H9 (cell line): ENCODE data around the gene BARX2. TPM values are rescaled to one million over a fixed set of nuclear protein-coding genes. Genes with fewer than 3 reads are reported as not detected.
A peak's percentile ranks its signal among the peaks of the same experiment; 100 is the strongest.

Experiments
- DNase-seq: peaks from one replicate; pipeline ENCODE4 v3.0.0-alpha.2; 2017
- H2AFZ ChIP-seq: one replicate; pipeline ENCODE4 v1.6.1; 2013; ENCODE audit warnings: mild to moderate bottlenecking, low read length, control low read depth, moderate library complexity
- H2AK5ac ChIP-seq: 2 replicates; pipeline ENCODE4 v1.6.1; 2013; ENCODE audit warnings: low read length, control low read depth, mixed read lengths; ENCODE audit not compliant: insufficient read length
- H2BK120ac ChIP-seq: one replicate; pipeline ENCODE4 v1.6.1; 2013; ENCODE audit warnings: low read depth, mild to moderate bottlenecking, low read length, control low read depth, inconsistent platforms; ENCODE audit not compliant: poor library complexity, severe bottlenecking
- H2BK12ac ChIP-seq: 2 replicates; pipeline ENCODE4 v1.6.1; 2013; ENCODE audit warnings: low read length, control low read depth, mixed read lengths, low read depth; ENCODE audit not compliant: insufficient read length
- H2BK15ac ChIP-seq: 2 replicates; pipeline ENCODE4 v1.6.1; 2013; ENCODE audit warnings: low read depth, low read length, control low read depth
- H2BK20ac ChIP-seq: one replicate; pipeline ENCODE4 v1.6.1; 2013; ENCODE audit warnings: low read depth, mild to moderate bottlenecking, low read length, control low read depth, inconsistent platforms; ENCODE audit not compliant: poor library complexity, severe bottlenecking
- H2BK5ac ChIP-seq: 2 replicates; pipeline ENCODE4 v1.6.1; 2013; ENCODE audit warnings: low read length, control low read depth, mixed read lengths; ENCODE audit not compliant: insufficient read length
- H3K14ac ChIP-seq: 2 replicates; pipeline ENCODE4 v1.6.1; 2013; ENCODE audit warnings: low read length, control low read depth; ENCODE audit not compliant: insufficient read depth
- H3K18ac ChIP-seq: 2 replicates; pipeline ENCODE4 v1.6.1; 2013; ENCODE audit warnings: low read depth, mild to moderate bottlenecking, mixed read lengths, low read length, control low read depth; ENCODE audit not compliant: insufficient read length
- H3K23ac ChIP-seq: 2 replicates; pipeline ENCODE4 v1.6.1; 2013; ENCODE audit warnings: low read length, control low read depth, mixed read lengths, low read depth; ENCODE audit not compliant: insufficient read length
- H3K23me2 ChIP-seq: 2 replicates; pipeline ENCODE4 v1.6.1; 2013; ENCODE audit warnings: low read depth, mild to moderate bottlenecking, mixed read lengths, low read length, control low read depth; ENCODE audit not compliant: insufficient read length, poor library complexity, severe bottlenecking
- H3K27ac ChIP-seq: 2 replicates; pipeline ENCODE4 v1.5.1; 2013; ENCODE audit warnings: low read length, control low read depth, mixed read lengths, low read depth; ENCODE audit not compliant: insufficient read length
- H3K27me3 ChIP-seq: 2 replicates; pipeline ENCODE4 v1.6.1; 2013; ENCODE audit warnings: low read length, control low read depth, inconsistent platforms; ENCODE audit not compliant: insufficient read depth
- H3K4ac ChIP-seq: 2 replicates; pipeline ENCODE4 v1.6.1; 2013; ENCODE audit warnings: low read depth, mild to moderate bottlenecking, control low read depth, inconsistent platforms, low read length, moderate library complexity
- H3K4me1 ChIP-seq: 2 replicates; pipeline ENCODE4 v1.6.1; 2013; ENCODE audit warnings: low read length, control low read depth, inconsistent platforms; ENCODE audit not compliant: insufficient read depth
- H3K4me2 ChIP-seq: 2 replicates; pipeline ENCODE4 v1.6.1; 2013; ENCODE audit warnings: low read length, control low read depth, mixed read lengths; ENCODE audit not compliant: insufficient read length, insufficient read depth
- H3K56ac ChIP-seq: 2 replicates; pipeline ENCODE4 v1.6.1; 2013; ENCODE audit warnings: low read depth, mild to moderate bottlenecking, mixed read lengths, low read length, control low read depth; ENCODE audit not compliant: insufficient read length
- H3K79me1 ChIP-seq: 2 replicates; pipeline ENCODE4 v1.6.1; 2013; ENCODE audit warnings: low read depth, mild to moderate bottlenecking, moderate library complexity, low read length, control low read depth, inconsistent platforms; ENCODE audit not compliant: insufficient read depth, poor library complexity, severe bottlenecking
- H3K79me2 ChIP-seq: 2 replicates; pipeline ENCODE4 v1.6.1; 2013; ENCODE audit warnings: low read length, control low read depth, inconsistent platforms; ENCODE audit not compliant: insufficient read depth
- H3K9ac ChIP-seq: 2 replicates; pipeline ENCODE4 v1.6.1; 2013; ENCODE audit warnings: low read length, control low read depth, mixed read lengths; ENCODE audit not compliant: insufficient read length; ENCODE audit errors: extremely low read depth
- H3K9me3 ChIP-seq: one replicate; pipeline ENCODE4 v1.6.1; 2013; ENCODE audit warnings: low read depth, low read length, inconsistent platforms; ENCODE audit not compliant: control insufficient read depth
- H3T11ph ChIP-seq: one replicate; pipeline ENCODE4 v1.6.1; 2013; ENCODE audit warnings: mild to moderate bottlenecking, low read length, control low read depth, inconsistent platforms
- H4K20me1 ChIP-seq: one replicate; pipeline ENCODE4 v1.6.1; 2013; ENCODE audit not compliant: control insufficient read depth, insufficient read length, insufficient read depth
- H4K5ac ChIP-seq: 2 replicates; pipeline ENCODE4 v1.6.1; 2013; ENCODE audit warnings: low read depth, mild to moderate bottlenecking, mixed read lengths, low read length, control low read depth; ENCODE audit not compliant: insufficient read length
- H4K8ac ChIP-seq: replicated peaks from 2 replicates; pipeline ENCODE4 v1.6.1; 2013; ENCODE audit warnings: low read length, control low read depth, mixed read lengths, low read depth; ENCODE audit not compliant: insufficient read length
- H4K91ac ChIP-seq: 2 replicates; pipeline ENCODE4 v1.6.1; 2013; ENCODE audit warnings: low read depth, mild to moderate bottlenecking, moderate library complexity, mixed read lengths, low read length, control low read depth; ENCODE audit not compliant: insufficient read length
- H3K27ac Mint-ChIP-seq, 3 experiments: 2 replicates in 2 of 3; 3 replicates in 1 of 3; pipeline ENCODE4 v1.8.0; 2020 to 2021; ENCODE audit warnings: mixed read lengths in 3 of 3, mild to moderate bottlenecking in 1 of 3, moderate library complexity in 1 of 3
- H3K27me3 Mint-ChIP-seq: 2 replicates; pipeline ENCODE4 v1.8.0; 2021; ENCODE audit warnings: low read depth, mild to moderate bottlenecking, moderate library complexity, mixed read lengths
- H3K36me3 Mint-ChIP-seq, 3 experiments: 2 replicates in 2 of 3; 3 replicates in 1 of 3; pipeline ENCODE4 v1.8.0; 2020 to 2021; ENCODE audit warnings: low read depth in 3 of 3, mixed read lengths in 3 of 3; ENCODE audit not compliant: insufficient read depth in 1 of 3
- H3K4me1 Mint-ChIP-seq, 2 experiments: 2 replicates each; pipeline ENCODE4 v1.8.0; 2020; ENCODE audit warnings: mixed read lengths in 2 of 2
- H3K4me3 Mint-ChIP-seq, 2 experiments: 2 replicates in 1 of 2; 3 replicates in 1 of 2; pipeline ENCODE4 v1.8.0; 2020 to 2021; ENCODE audit warnings: mild to moderate bottlenecking in 2 of 2, mixed read lengths in 2 of 2, moderate library complexity in 1 of 2
- H3K9me3 Mint-ChIP-seq, 2 experiments: 2 replicates in 1 of 2; 3 replicates in 1 of 2; pipeline ENCODE4 v1.8.0; 2020; ENCODE audit warnings: mild to moderate bottlenecking in 2 of 2, mixed read lengths in 2 of 2, moderate library complexity in 1 of 2
- CTCF ChIP-seq: fragments of 200-600 bp; sonication (generic); conservative IDR thresholded peaks from 3 replicates; pipeline ENCODE4 v1.8.0; 2021; ENCODE audit warnings: antibody characterized with exemption, mild to moderate bottlenecking
- WGBS: extraction: QIAGEN DNeasy Blood & Tissue Kit; methylation state at CpG from one replicate; pipeline ENCODE4 v1.1.7; 2013; ENCODE audit warnings: missing lambda C conversion rate, low lambda C conversion rate, mixed read lengths; ENCODE audit not compliant: insufficient read length; ENCODE audit errors: extremely low coverage; 5-methylcytosine and 5-hydroxymethylcytosine counted together
- total RNA-seq: library from RNA; stranded (reverse); gene quantifications from 2 replicates; pipeline ENCODE4 v1.2.1, GENCODE V29; 2021

The BARX2 gene
- total RNA-seq, 1 experiment from 2014 or later: not detected

- no peak overlapping the region for H3K27ac ChIP-seq
- H2BK20ac ChIP-seq: no peak overlapping the region
- DNase-seq: no peak
- no peak overlapping the region for H3K9ac ChIP-seq
- H4K5ac ChIP-seq: no peak overlapping the region
- no peak overlapping the region for H4K8ac ChIP-seq
- Mint-ChIP-seq H3K4me3 (no peak overlapping the region), H3K36me3 (peaks cover 0 to 4% (median 4%) of the 10 kb centered on the region in 3 experiments; a peak in 3 of 7 replicates), H3K9me3 (peaks cover 0 to 4% of the 10 kb centered on the region in 2 experiments; a peak in 2 of 5 replicates), H3K27ac (peak overlapping the region in 2 of 3 experiments; percentile 63 to 88; a peak in 4 of 7 replicates), H3K4me1 (peaks cover 39 to 44% of the 10 kb centered on the region in 2 experiments), H3K27me3 (peaks cover 3% of the 10 kb centered on the region)
- H2BK12ac ChIP-seq: no peak overlapping the region
- H2BK120ac ChIP-seq: no peak overlapping the region
- no peaks in the 10 kb centered on the region for H4K20me1 ChIP-seq
- H3K79me1 ChIP-seq: no peaks in the 10 kb centered on the region
- H3K27me3 ChIP-seq: no peaks in the 10 kb centered on the region
- TF ChIP-seq CTCF: no peak
- H3K4me1 ChIP-seq: peaks cover 4% of the 10 kb centered on the region; the same call in 1 of the 2 replicates
- no peak overlapping the region for H3K18ac ChIP-seq
- H3K14ac ChIP-seq: no peak overlapping the region
- H2BK5ac ChIP-seq: no peak overlapping the region
- H3T11ph ChIP-seq: no peak overlapping the region
- no peak overlapping the region for H3K56ac ChIP-seq
- WGBS: no CpG with 5 or more reads among the region's 17 CpGs
- H3K4me2 ChIP-seq: no peak overlapping the region
- no peak overlapping the region for H2AK5ac ChIP-seq
- no peaks in the 10 kb centered on the region for H3K79me2 ChIP-seq
- H2AFZ ChIP-seq: no peak overlapping the region
- H3K23ac ChIP-seq: no peak overlapping the region
- no peak overlapping the region for H3K4ac ChIP-seq
- H4K91ac ChIP-seq: no peak overlapping the region
- H3K9me3 ChIP-seq: no peaks in the 10 kb centered on the region
- H2BK15ac ChIP-seq: no peak overlapping the region
- H3K23me2 ChIP-seq: no peaks in the 10 kb centered on the region
Observed at GRCh38 chr11:129455756-129456655, 80.4 kb downstream of the BARX2 start.
